Testis (tissue), 3 donors: ENCODE measurements around the gene SF1. TPM values are rescaled to one million over a fixed set of nuclear protein-coding genes. Genes with fewer than 3 reads are reported as not detected.
A peak's percentile ranks its signal among the peaks of the same experiment; 100 is the strongest.

Experiments
- DNase-seq: peaks from one replicate; pipeline ENCODE4 v3.0.0-alpha.2; 2019
- H3K27ac ChIP-seq, 2 donors: fragments of 200-600 bp; sonication (generic); one replicate each; pipeline ENCODE4 v1.5.1; 2019
- H3K27me3 ChIP-seq: fragments of 200-600 bp; sonication (generic); one replicate; pipeline ENCODE4 v1.5.1; 2019
- H3K36me3 ChIP-seq: fragments of 200-600 bp; sonication (generic); one replicate; pipeline ENCODE4 v1.5.1; 2017; ENCODE audit warnings: low read depth; ENCODE audit errors: missing control alignments
- H3K4me1 ChIP-seq: fragments of 200-600 bp; sonication (generic); one replicate; pipeline ENCODE4 v1.5.1; 2019
- H3K4me3 ChIP-seq, 2 donors: fragments of 200-600 bp; sonication (generic); one replicate each; pipeline ENCODE4 v1.5.1; 2017 to 2019
- H3K9me3 ChIP-seq: fragments of 200-600 bp; sonication (generic); one replicate; pipeline ENCODE4 v1.5.1; 2017
- POLR2A ChIP-seq: fragments of 450-650 bp; IDR thresholded peaks from one replicate; pipeline ENCODE4 v1.6.1; 2017; ENCODE audit warnings: antibody characterized with exemption, mild to moderate bottlenecking, moderate library complexity
- WGBS, 2 donors: methylation state at CpG; one replicate each; pipeline ENCODE4 v1.1.5; 2018; 5-methylcytosine and 5-hydroxymethylcytosine counted together
- intact Hi-C: fragments of 100-400 bp; cut with DNase I; formaldehyde crosslinking; loops from one replicate; pipeline ENCODE4 v1.15.1; 2023; ENCODE audit warnings: low total_unique reads
- polyA plus RNA-seq: library from polyadenylated mRNA; stranded (reverse); fragments of 350-450 nt; fragmentation: Illumina TruSeq; extraction: RNeasy Lipid Tissue Mini Kit (QIAGEN cat#74804); gene quantifications from one replicate; pipeline ENCODE4 v1.2.3, GENCODE V29; 2014; ENCODE audit warnings: low read depth, low replicate concordance; ENCODE audit not compliant: insufficient read depth
- total RNA-seq, 2 donors: library from RNA; depleted of rRNA; stranded (reverse); fragments of >200 nt; gene quantifications; one replicate each; pipeline ENCODE4 v1.2.3, GENCODE V29; 2016
- TF ChIP-seq, protein P1 (sequence below), 3 experiments: fragments of 450-650 bp in 2 of 3; fragments of 200-600 bp in 1 of 3; sonication (generic) in 1 of 3; IDR thresholded peaks; one replicate each; pipeline ENCODE4 v1.5.1; 2016 to 2019; ENCODE audit warnings: antibody characterized with exemption in 3 of 3, mild to moderate bottlenecking in 2 of 3, moderate library complexity in 1 of 3

SF1 gene
- total and polyA plus RNA-seq, 3 donors from 2014 or later: 431 to 499 (median 455) TPM

DNA sequence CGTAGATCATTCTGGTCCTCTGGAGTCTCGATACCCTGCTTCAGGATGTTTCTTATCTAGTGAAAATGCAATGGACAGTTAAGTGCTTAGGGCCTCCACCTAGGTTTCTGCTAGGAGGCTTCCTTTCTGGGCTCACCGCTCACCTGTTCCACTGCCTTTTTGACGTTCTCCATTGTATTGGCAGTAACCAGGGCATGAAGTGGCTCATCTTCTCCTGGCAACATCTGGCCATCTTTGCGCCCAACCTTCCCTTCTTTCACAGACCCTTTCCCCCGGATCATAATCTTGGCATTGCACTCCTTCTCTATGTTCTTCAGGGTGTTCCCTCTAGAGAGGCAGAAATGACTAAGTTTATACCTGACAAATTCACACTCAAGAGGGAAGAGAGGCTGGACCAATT is 9.1 kb downstream of the SF1 start:
- DNase-seq: no peak
- Histone ChIP-seq H3K4me1 (peaks cover 34% of the 10 kb centered on the region), H3K27ac (no peak overlapping the region), H3K36me3 (no peaks in the 10 kb centered on the region), H3K27me3 (no peaks in the 10 kb centered on the region), H3K9me3 (no peaks in the 10 kb centered on the region), H3K4me3 (no peak overlapping the region)
- no peak for TF ChIP-seq POLR2A
- TF ChIP-seq, protein P1, sequence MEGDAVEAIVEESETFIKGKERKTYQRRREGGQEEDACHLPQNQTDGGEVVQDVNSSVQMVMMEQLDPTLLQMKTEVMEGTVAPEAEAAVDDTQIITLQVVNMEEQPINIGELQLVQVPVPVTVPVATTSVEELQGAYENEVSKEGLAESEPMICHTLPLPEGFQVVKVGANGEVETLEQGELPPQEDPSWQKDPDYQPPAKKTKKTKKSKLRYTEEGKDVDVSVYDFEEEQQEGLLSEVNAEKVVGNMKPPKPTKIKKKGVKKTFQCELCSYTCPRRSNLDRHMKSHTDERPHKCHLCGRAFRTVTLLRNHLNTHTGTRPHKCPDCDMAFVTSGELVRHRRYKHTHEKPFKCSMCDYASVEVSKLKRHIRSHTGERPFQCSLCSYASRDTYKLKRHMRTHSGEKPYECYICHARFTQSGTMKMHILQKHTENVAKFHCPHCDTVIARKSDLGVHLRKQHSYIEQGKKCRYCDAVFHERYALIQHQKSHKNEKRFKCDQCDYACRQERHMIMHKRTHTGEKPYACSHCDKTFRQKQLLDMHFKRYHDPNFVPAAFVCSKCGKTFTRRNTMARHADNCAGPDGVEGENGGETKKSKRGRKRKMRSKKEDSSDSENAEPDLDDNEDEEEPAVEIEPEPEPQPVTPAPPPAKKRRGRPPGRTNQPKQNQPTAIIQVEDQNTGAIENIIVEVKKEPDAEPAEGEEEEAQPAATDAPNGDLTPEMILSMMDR (IDR thresholded peaks at IDR 0.05): no peak
- 88 to 91% methylated on average over 6 of the region's 6 CpGs for WGBS, 2 donors
- intact Hi-C loops: no loop called here

DNA sequence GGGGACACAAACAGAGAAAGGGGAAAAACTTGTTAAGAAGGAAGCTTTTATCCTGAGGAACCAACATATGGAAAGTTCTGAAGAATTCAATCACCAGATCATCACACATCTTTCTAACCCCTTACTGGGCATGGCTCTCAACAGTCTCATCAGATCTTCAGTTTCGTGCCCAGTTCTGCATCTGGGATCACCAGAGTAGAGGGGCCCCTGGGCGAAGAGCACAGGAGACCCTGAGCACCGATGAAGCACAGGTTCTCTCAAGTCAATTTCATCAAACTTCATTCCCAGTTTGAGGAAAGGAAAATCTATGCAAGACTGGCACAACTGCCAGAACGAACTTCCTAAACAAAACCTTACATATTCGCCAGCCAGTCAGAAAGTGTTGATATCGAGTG is 10.0 kb downstream of the SF1 start:
- H3K27ac ChIP-seq: peak overlapping the region in 1 of 2 donors; percentile 50
- no peaks in the 10 kb centered on the region for H3K9me3 ChIP-seq
- no peak overlapping the region for H3K4me3 ChIP-seq
- TF ChIP-seq, protein P1 (IDR thresholded peaks at IDR 0.05): no peak
- TF ChIP-seq POLR2A: no peak
- 83 to 88% methylated on average over 6 of the region's 6 CpGs for WGBS, 2 donors
- peaks cover 34% of the 10 kb centered on the region for H3K4me1 ChIP-seq
- intact Hi-C loops: no loop called here
- H3K27me3 ChIP-seq: no peaks in the 10 kb centered on the region
- H3K36me3 ChIP-seq: no peaks in the 10 kb centered on the region
- DNase-seq: no peak

DNA sequence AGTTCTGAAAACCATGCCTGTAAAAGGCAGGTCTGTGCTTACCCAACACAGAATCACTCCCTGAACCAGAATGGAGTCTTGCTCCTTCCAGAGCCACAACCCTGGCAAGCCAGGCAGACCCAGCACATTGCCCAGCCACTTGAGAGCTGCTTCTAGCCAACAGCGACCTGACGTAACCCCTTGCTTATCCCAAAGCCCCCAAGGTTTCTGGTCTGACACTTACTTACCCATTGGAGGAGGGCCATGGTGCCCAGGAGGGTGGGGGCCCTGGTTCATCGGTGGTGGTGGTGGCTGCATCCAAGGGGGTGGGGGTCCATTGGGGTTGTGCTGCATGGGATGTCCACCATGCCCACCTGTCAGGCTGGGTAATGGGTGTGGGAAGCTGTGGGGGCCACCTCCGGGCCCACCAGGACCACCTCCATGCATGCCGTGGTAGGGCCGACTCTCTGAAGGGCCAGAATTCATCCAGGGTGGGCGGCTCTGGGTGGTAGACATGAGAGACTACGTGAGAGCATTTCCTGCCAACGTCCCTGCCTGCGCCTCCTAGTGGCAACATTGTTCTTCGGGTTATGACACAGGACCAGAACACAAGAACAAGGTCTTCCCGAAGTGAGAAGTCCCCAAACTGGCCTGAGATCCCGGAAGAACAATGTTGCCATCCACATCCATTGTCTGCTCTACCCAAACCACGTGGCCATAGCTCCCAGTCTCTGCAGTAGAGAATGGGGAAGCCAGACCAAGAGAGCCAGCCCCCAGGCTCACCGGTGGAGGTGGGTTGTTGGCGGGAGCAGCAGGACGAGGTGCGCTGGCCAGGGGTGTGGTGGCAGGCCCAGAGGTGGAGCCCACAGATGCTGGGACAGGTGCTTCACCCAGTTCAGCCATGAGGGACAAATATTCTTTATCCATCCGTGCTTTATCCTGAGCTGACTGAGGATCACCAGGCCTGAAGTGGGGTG is 10.7 kb downstream of the SF1 start:
- H3K36me3 ChIP-seq: no peaks in the 10 kb centered on the region

DNA sequence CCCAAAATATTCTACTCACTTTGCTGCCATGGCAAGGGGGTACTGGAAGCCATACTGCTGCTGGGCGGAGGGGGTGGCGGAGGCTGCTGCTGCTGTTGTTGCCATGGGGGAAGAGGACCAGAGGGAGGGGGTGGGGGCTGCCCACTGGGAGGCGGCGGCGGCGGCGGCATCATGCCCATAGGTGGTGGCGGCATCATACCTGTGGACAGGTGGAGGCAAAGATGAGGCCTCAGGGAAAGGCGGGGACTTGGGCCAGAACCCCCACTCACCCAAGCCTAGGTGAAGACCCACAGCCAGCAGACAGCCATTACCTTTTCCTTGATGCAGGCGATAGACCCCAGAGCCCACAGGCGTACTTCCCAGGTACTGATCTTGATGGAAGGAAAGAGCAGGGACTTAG is 11.5 kb downstream of the SF1 start:
- H3K27ac ChIP-seq: peak overlapping the region in 1 of 2 donors; percentile 50
- no peak for TF ChIP-seq POLR2A
- TF ChIP-seq, protein P1 (IDR thresholded peaks at IDR 0.05): no peak
- DNase-seq: no peak
- H3K4me1 ChIP-seq: peaks cover 41% of the 10 kb centered on the region
- no peak overlapping the region for H3K4me3 ChIP-seq
- H3K9me3 ChIP-seq: no peaks in the 10 kb centered on the region
- WGBS, 2 donors: 89 to 90% methylated on average over 2 to 11 of the region's 11 CpGs
- intact Hi-C loops: no loop called here
- H3K36me3 ChIP-seq: no peaks in the 10 kb centered on the region
- no peaks in the 10 kb centered on the region for H3K27me3 ChIP-seq

More for the DNA sequence above, 10.7 kb downstream of the SF1 start:
- Histone ChIP-seq H3K27me3 (no peaks in the 10 kb centered on the region), H3K27ac (peak overlapping the region; percentile 17 to 50), H3K9me3 (no peaks in the 10 kb centered on the region), H3K4me3 (no peak overlapping the region), H3K4me1 (peaks cover 34% of the 10 kb centered on the region)
- TF ChIP-seq, protein P1 (IDR thresholded peaks at IDR 0.05): peak; percentile 68 to 94 (median 77)
- no peak for TF ChIP-seq POLR2A
- intact Hi-C loops: no loop called here
- 50 to 62% methylated on average over 11 to 19 of the region's 19 CpGs for WGBS, 2 donors
- DNase-seq: peak; percentile 84
